HL-60/S4 (cell line): ENCODE measurements around the gene EGFR.

Experiments used
- in situ Hi-C: fragments of 300-500 bp; cut with MboI; formaldehyde crosslinking; loops from 2 replicates; pipeline ENCODE4 v1.14.3; 2022; ENCODE audit warnings: low sequenced_read_pairs

The EGFR gene

GRCh38 chr7:55060636-55061022, 41.8 kb downstream of the EGFR start:
- in situ Hi-C loops, result no loop called here

GRCh38 chr7:55061726-55062499, 43.1 kb downstream of the EGFR start:
- in situ Hi-C loops, result no loop called here

DNA sequence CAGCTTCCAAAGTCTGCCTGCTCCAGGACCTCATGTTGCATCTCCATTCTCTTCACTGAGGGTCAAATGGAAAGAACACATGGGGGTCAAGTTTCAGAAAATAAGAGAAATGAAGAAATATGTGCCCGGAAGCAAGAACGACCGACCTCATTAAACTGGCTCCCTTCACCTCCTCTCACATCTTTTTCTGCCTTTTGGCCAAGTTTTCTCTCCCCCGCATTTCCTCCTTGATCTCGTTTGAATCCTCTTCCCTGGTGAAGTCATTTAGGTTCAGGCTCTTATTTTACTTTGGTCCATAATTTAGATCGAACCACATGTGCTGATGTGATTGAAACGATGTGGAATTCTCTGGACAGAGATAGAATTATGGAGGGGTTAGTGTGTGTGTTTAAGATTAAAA, 44.2 kb downstream of the EGFR start:
- in situ Hi-C loops, result no loop called here

- in situ Hi-C loops, result no loop called here
These were observed 44.8 kb downstream of the EGFR start for GRCh38 chr7:55063633-55064032.

- in situ Hi-C loops, result no loop called here
These were observed 46.3 kb downstream of the EGFR start for GRCh38 chr7:55065079-55065478.

DNA sequence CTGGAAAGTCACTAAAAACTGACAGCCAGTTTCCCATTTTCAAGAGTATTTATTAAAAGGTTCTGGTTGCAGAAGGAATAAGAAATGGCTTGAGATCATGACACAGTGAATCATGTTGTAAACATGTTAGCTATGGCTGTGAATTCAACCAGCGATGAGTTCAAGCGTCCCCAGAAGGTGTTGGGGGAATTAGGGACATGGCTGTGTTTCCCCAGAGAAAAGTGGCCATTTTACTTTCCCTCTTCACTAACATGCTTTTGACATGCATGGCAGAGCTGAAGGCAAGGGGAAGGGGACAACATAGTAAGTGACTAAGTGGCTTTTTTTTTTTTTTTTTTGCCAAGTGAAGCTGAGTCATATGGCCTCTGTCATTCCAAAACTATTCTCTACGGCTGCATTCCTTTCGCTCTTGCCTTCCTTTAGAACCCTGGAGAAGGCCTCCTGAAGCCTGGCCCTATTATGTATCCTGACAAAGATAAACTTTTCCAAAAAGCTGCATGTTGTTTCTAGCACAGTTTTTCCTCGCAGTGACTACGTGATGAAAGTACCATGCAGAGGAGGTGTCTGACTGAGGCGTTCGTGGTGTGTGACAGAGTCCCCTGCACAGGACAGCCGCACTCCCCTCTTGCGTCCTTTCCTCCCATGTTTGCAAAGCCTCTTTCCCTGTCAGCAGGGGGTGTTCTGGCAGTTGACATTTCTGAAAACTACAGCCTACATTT, 46.9 kb downstream of the EGFR start:
- in situ Hi-C loops, result no loop called here

- in situ Hi-C loops, result no loop called here
These were observed 47.7 kb downstream of the EGFR start for GRCh38 chr7:55066524-55066923.

- in situ Hi-C loops, result no loop called here
These were observed 48.1 kb downstream of the EGFR start for GRCh38 chr7:55066938-55067337.

DNA sequence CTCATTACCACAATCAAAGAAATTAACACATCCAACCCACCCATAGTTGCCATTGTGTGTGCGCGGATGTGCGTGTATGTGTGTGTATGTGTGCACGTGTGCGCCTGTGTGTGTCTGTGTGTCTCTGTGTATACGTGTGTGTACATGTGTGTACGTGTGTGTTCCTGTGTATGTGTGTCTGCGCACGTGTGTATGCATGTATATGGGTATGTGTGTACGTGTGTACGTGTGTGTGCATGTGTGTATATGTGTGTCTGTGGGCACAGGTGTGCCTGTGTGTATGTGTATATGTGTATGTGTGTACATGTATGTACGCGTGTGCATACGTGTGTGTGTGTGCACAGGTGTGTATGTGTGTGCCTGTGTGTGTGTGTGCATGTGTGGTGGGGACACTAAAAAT, 48.9 kb downstream of the EGFR start:
- in situ Hi-C loops, result no loop called here

- in situ Hi-C loops, result no loop called here
These were observed 50.5 kb downstream of the EGFR start for GRCh38 chr7:55069271-55069792.

GRCh38 chr7:55070271-55070743, 51.5 kb downstream of the EGFR start:
- in situ Hi-C loops, result no loop called here

- in situ Hi-C loops, result no loop called here
These were observed 52.0 kb downstream of the EGFR start for GRCh38 chr7:55070854-55071253.

GRCh38 chr7:55071411-55072175, 52.8 kb downstream of the EGFR start:
- in situ Hi-C loops, result no loop called here

DNA sequence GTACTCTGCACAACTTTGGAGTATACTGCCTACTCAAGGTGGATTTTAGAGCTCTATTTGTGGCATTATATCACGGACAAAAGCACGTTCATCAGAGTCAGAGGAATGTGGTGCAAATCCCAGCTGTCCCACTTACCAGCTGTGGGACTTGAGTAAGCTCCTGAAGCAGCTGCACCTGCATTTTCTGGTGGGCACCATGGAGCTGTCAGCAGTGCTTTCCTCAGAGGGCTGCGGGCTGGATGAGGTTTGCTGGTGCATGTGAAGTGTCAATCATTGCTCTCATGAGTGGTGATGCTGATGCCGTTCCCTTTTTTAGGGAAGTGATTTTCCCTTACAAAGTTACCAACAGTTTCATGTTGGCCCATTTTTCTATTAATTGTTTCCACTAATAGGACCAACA, 53.4 kb downstream of the EGFR start:
- in situ Hi-C loops, result no loop called here

DNA sequence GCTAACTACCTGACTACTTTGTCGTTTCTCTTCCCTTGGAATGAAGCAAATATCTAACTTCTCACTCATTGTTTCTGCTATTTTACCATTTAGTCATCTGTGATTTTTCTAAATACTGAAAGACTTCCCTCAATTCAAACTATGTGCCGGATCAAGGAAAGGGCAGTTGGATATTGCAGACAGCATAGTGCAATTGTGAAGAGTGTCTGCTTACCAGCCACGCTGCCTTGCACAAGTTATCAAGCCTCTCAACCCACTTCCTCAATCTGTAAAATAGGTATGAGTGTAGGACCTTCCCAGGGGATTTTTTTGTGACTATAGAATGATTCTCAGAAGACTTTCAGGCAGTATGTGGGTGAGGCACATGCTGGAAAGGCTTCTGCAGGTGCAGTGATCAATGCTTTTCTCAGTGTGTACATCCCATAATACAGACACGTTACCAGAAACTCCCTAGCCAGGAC, 54.3 kb downstream of the EGFR start:
- in situ Hi-C loops, result no loop called here

GRCh38 chr7:55073976-55074528, 55.2 kb downstream of the EGFR start:
- in situ Hi-C loops, result no loop called here

DNA sequence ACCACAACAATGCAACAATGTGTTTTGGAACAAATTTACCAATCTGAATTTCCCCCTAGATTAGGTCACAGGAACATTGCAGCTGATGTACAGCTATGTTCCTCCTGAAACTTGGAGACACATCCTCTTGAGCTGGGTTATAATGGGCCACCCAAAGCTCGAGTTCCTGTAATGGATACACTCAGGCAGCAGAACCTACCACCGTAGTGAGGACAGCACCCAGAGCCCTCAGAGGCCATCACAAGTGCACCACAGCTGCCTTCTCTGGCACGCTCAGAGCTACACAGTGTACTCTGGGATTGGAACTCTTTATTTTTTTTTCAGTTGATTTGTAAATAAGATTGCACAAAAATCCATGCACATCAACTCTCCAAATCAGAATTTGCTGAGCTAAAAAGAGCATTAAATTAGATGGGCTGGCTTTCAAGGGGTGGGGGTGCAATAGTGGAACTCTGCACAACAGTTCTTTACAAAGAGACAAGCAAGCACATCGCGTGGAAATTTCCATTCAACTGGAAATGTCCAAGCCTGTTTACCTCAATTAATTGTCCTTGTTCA, 56.7 kb downstream of the EGFR start:
- in situ Hi-C loops, result no loop called here

- in situ Hi-C loops, result no loop called here
These were observed 59.0 kb downstream of the EGFR start for GRCh38 chr7:55077561-55078410.

DNA sequence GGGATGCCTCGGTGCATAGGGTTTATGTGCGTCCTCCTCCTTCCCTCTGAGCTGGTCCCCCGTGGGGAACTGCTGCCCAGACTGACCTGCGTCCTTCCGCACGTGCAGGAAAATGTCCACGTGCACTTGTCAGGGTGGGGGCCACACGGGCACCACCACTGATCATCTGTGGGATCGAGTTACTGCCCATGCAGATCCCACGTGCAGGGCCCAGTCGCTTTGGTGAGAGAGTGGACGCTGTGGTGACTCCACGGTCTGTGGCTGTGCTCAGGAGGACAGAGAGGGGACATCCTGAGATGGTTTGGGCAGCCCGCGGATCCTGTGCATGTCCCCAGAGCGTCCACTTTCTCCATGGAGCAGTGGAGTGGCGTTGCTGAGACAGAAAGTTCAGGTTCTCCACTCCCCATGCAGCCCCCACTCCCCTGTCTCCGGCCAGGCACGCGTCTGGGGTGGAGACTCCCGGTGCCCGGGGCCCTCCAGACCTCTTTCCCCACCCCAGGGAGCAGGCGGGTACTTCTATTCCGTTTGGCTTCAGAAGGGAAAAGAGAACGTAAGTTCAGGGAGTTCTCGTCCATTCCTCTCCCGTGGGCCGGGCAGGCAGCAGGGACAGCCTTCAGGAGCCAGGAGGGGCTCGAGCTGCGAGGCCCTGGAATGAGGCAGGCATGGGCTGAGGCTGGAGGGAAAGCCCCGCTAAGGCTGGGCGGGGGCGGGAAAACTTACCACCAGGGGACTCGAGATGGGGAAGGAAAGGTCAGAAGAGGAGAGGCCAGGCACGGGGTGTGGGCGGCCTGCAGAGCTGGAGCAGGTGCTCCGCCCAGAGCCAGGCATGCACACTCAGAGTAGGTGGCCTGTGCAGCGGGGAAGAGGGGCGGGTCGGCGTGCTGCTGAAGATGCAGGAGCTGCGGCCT, 59.9 kb downstream of the EGFR start:
- in situ Hi-C loops, result no loop called here
